HEK293 (cell line): ENCODE measurements around the gene PNMA8A.

Experiments used
- CTCF ChIA-PET: fragments of 350-600 bp; formaldehyde crosslinking; extraction: SDS; loops from one replicate; lab custom pipeline; 2021; ENCODE audit warnings: antibody characterized with exemption; lab: Yijun Ruan, JAX
- POLR2A ChIA-PET: fragments of 300-600 bp; formaldehyde crosslinking; extraction: SDS; loops from one replicate; lab custom pipeline; 2020; ENCODE audit warnings: antibody characterized with exemption, inconsistent platforms; lab: Yijun Ruan, JAX
- H3K27ac ChIP-seq: fragments of 200-500 bp; sonication (Bioruptor generic); 2 replicates; pipeline ENCODE4 v1.5.1; 2014; ENCODE audit warnings: low read depth, low read length, control low read depth, inconsistent platforms; ENCODE audit errors: extremely low read depth
- H3K36me3 ChIP-seq, 2 experiments: fragments of 200-500 bp in 1 of 2; sonication (Bioruptor generic) in 1 of 2; 1 replicate in 1 of 2; 2 replicates in 1 of 2; pipeline ENCODE4 v1.5.1; 2014 to 2017; ENCODE audit warnings: inconsistent platforms in 2 of 2, low read length in 2 of 2; ENCODE audit not compliant: control insufficient read depth in 2 of 2, insufficient read depth in 1 of 2
- H3K4me1 ChIP-seq: fragments of 200-500 bp; sonication (Bioruptor generic); 2 replicates; pipeline ENCODE4 v1.5.1; 2014; ENCODE audit warnings: mild to moderate bottlenecking, low read length, inconsistent platforms; ENCODE audit not compliant: control insufficient read depth, insufficient read depth
- H3K4me3 ChIP-seq: 2 replicates; pipeline ENCODE4 v1.5.1; 2011; ENCODE audit warnings: low read depth, mild to moderate bottlenecking, control low read depth, low read length, moderate library complexity
- H3K9me3 ChIP-seq: fragments of 200-500 bp; sonication (Bioruptor generic); 2 replicates; pipeline ENCODE4 v1.5.1; 2014; ENCODE audit warnings: low read depth, low read length, inconsistent platforms; ENCODE audit not compliant: control insufficient read depth, insufficient read depth
- BCL6B ChIP-seq: fragments of 450-650 bp; formaldehyde crosslinking; IDR thresholded peaks from 2 replicates; pipeline ENCODE4 v1.5.1; 2017; ENCODE audit warnings: missing biosample characterization, missing genetic modification characterization
- HIC1 ChIP-seq: fragments of 450-650 bp; formaldehyde crosslinking; IDR thresholded peaks from 2 replicates; pipeline ENCODE4 v1.5.1; 2016; ENCODE audit warnings: missing biosample characterization, missing genetic modification characterization
- KLF16 ChIP-seq: fragments of 450-650 bp; formaldehyde crosslinking; IDR thresholded peaks from 2 replicates; pipeline ENCODE4 v1.5.1; 2017; ENCODE audit warnings: missing biosample characterization, missing genetic modification characterization
- KLF9 ChIP-seq: fragments of 450-650 bp; formaldehyde crosslinking; IDR thresholded peaks from 2 replicates; pipeline ENCODE4 v1.5.1; 2016; ENCODE audit warnings: missing biosample characterization, missing genetic modification characterization, low read depth
- YY1 ChIP-seq: fragments of 450-650 bp; formaldehyde crosslinking; IDR thresholded peaks from 2 replicates; pipeline ENCODE4 v1.5.1; 2018; ENCODE audit warnings: missing biosample characterization, missing genetic modification characterization
- ZNF214 ChIP-seq: fragments of 450-650 bp; formaldehyde crosslinking; IDR thresholded peaks from 2 replicates; pipeline ENCODE4 v1.5.1; 2017; ENCODE audit warnings: missing biosample characterization, mild to moderate bottlenecking, missing genetic modification characterization, borderline replicate concordance
- ZNF335 ChIP-seq: fragments of 450-650 bp; formaldehyde crosslinking; conservative IDR thresholded peaks from 2 replicates; pipeline ENCODE4 v1.5.1; 2016; ENCODE audit warnings: missing biosample characterization, missing genetic modification characterization
- ZNF558 ChIP-seq: fragments of 450-650 bp; formaldehyde crosslinking; IDR thresholded peaks from 2 replicates; pipeline ENCODE4 v1.5.1; 2016; ENCODE audit warnings: missing biosample characterization, missing genetic modification characterization
- ZNF692 ChIP-seq: fragments of 450-650 bp; formaldehyde crosslinking; IDR thresholded peaks from 2 replicates; pipeline ENCODE4 v1.5.1; 2016; ENCODE audit warnings: missing biosample characterization, missing genetic modification characterization
- ZNF830 ChIP-seq: fragments of 450-650 bp; IDR thresholded peaks from 2 replicates; pipeline ENCODE4 v1.5.0; 2018; ENCODE audit warnings: missing biosample characterization, missing genetic modification characterization, low read depth, mild to moderate bottlenecking, moderate library complexity
- TF ChIP-seq, protein P1 (sequence below): fragments of 450-650 bp; formaldehyde crosslinking; IDR thresholded peaks from 2 replicates; pipeline ENCODE4 v1.5.1; 2016; ENCODE audit warnings: missing biosample characterization, missing genetic modification characterization, low read depth

PNMA8A gene

DNA sequence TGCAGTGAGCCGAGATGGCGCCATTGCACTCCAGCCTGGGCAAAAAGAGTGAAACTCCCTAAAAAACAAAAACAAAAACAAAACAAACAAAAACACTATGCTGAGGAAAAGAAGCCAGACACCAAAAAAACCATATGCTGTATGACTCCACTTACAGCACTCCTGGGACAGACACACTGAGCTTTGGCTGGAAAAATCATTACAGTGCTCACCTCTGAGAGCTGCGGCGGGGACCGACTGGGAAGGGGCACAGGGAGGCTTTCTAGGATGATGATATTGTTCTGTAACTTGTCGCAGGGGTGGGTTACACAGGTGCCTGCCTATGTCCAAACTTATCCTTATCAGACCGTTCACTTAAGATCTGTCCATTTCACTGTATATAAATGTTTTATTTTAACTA lies 7.8 kb downstream of the PNMA8A start (continued):
- no peak for TF ChIP-seq ZNF692 (tag by site-specific recombination)

GRCh38 chr19:46461537-46461936 lies 9.8 kb downstream of the PNMA8A start:
- Histone ChIP-seq H3K4me3 (no peak overlapping the region), H3K36me3 (peaks cover 0 to 5% of the 10 kb centered on the region in 2 experiments; a peak in 2 of 3 replicates), H3K9me3 (no peaks in the 10 kb centered on the region), H3K4me1 (no peaks in the 10 kb centered on the region), H3K27ac (no peak overlapping the region)
- POLR2A ChIA-PET = no interaction called here
- TF ChIP-seq ZNF558 (tag by site-specific recombination) (no peak), KLF9 (tag by site-specific recombination) (no peak), YY1 (tag by site-specific recombination) (no peak), ZNF335 (tag by site-specific recombination) (no peak; the same call in 1 of the 2 replicates)
- CTCF ChIA-PET = interaction anchor here (0.6 to 0.7 kb wide), 2 partner anchors 44 to 61 kb away, joined by 3 to 4 read pairs; no protein-coding TSS in a partner anchor

GRCh38 chr19:46460981-46461380 lies 10.4 kb downstream of the PNMA8A start:
- TF ChIP-seq HIC1 (tag by site-specific recombination) = no peak
- TF ChIP-seq, all 188 proteins: peak for 0
- no peak overlapping the region for H3K4me3 ChIP-seq
- ChIA-PET POLR2A (no interaction called here), CTCF (no interaction called here)
- H3K9me3 ChIP-seq = no peaks in the 10 kb centered on the region
- no peaks in the 10 kb centered on the region for H3K4me1 ChIP-seq
- H3K27ac ChIP-seq = no peak overlapping the region
- no peaks in the 10 kb centered on the region; a peak in 1 of 3 replicates for H3K36me3 ChIP-seq

GRCh38 chr19:46460055-46460454 lies 11.3 kb downstream of the PNMA8A start:
- H3K4me3 ChIP-seq = no peak overlapping the region
- TF ChIP-seq ZNF830 (tag by site-specific recombination) = no peak
- TF ChIP-seq KLF16 = no peak
- TF ChIP-seq BCL6B (tag by site-specific recombination) = no peak
- CTCF ChIA-PET = interaction anchor here (1.1 kb wide), 1 partner anchor 382 kb away, joined by 4 read pairs; no protein-coding TSS in a partner anchor
- POLR2A ChIA-PET = interaction anchor here (1.4 kb wide), 1 partner anchor 54 kb away, joined by 3 read pairs; no protein-coding TSS in a partner anchor
- no peak overlapping the region for H3K27ac ChIP-seq
- H3K9me3 ChIP-seq = no peaks in the 10 kb centered on the region
- no peaks in the 10 kb centered on the region; a peak in 1 of 3 replicates for H3K36me3 ChIP-seq
- H3K4me1 ChIP-seq = no peaks in the 10 kb centered on the region

DNA sequence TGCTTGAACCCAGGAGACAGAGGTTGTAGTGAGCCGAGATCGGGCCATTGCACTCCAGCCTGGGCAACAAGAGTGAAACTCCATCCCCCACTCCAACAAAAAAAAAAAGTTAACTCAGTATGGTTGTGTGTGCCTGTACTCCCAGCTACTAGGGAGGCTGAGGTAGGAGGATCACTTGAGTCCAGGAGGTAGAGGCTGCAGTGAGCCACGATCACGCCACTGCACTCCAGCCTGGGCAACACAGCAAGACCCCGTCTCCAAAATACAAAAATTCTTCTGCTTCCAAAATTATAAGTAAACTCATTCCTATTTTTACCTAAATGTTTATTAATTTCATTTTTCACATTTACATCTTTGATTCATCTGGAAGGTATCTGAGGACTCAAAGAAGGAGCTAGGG lies 14.4 kb downstream of the PNMA8A start:
- ChIA-PET CTCF (interaction anchor here (0.6 to 2.5 kb wide), 8 partner anchors 9 to 155 kb away, joined by 3 to 8 read pairs (median 4); no protein-coding TSS in a partner anchor), POLR2A (interaction anchor here (1.4 kb wide), 1 partner anchor 10 kb away, joined by 4 read pairs; no protein-coding TSS in a partner anchor)
- H3K27ac ChIP-seq = no peak overlapping the region
- H3K4me1 ChIP-seq = no peaks in the 10 kb centered on the region
- H3K9me3 ChIP-seq = no peaks in the 10 kb centered on the region
- TF ChIP-seq, protein P1, sequence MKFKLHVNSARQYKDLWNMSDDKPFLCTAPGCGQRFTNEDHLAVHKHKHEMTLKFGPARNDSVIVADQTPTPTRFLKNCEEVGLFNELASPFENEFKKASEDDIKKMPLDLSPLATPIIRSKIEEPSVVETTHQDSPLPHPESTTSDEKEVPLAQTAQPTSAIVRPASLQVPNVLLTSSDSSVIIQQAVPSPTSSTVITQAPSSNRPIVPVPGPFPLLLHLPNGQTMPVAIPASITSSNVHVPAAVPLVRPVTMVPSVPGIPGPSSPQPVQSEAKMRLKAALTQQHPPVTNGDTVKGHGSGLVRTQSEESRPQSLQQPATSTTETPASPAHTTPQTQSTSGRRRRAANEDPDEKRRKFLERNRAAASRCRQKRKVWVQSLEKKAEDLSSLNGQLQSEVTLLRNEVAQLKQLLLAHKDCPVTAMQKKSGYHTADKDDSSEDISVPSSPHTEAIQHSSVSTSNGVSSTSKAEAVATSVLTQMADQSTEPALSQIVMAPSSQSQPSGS (tag by site-specific recombination) = no peak
- no peak for TF ChIP-seq ZNF214 (tag by site-specific recombination)
- no peak overlapping the region for H3K4me3 ChIP-seq
- no peaks in the 10 kb centered on the region; a peak in 1 of 3 replicates for H3K36me3 ChIP-seq
